HepG2 (cell line): ENCODE results near the gene CHKB. TPM values are rescaled to one million over a fixed set of nuclear protein-coding genes. Genes with fewer than 3 reads are reported as not detected.
A peak's percentile ranks its signal among the peaks of the same experiment; 100 is the strongest.

Experiments
- GATA4 ChIP-seq: sonication (generic); IDR thresholded peaks from 2 replicates; pipeline ENCODE4 v1.6.1; 2016; ENCODE audit warnings: antibody characterized with exemption, low read depth, borderline replicate concordance
- IRF2 ChIP-seq: IDR thresholded peaks from 2 replicates; pipeline ENCODE4 v1.6.1; 2018; ENCODE audit warnings: missing genetic modification reagents, missing compliant biosample characterization
- SETDB1 ChIP-seq: sonication (generic); formaldehyde crosslinking; IDR thresholded peaks from 2 replicates; pipeline ENCODE4 v1.5.1; 2020; ENCODE audit warnings: missing genetic modification reagents, mild to moderate bottlenecking, borderline replicate concordance
- SYNCRIP ChIP-seq: fragments of 200-400 bp; formaldehyde crosslinking; IDR thresholded peaks from 2 replicates; pipeline ENCODE4 v1.6.1; 2018; ENCODE audit warnings: mild to moderate bottlenecking, low read depth, low read length; ENCODE audit not compliant: insufficient read depth
- ZMAT3 ChIP-seq: sonication (generic); formaldehyde crosslinking; conservative IDR thresholded peaks from 2 replicates; pipeline ENCODE4 v1.7.0; 2021; ENCODE audit warnings: missing genetic modification reagents
- ZNF143 ChIP-seq: sonication (generic); formaldehyde crosslinking; IDR thresholded peaks from 2 replicates; pipeline ENCODE4 v1.4.0; 2020; ENCODE audit warnings: missing genetic modification reagents
- ZNF260 ChIP-seq: sonication (generic); formaldehyde crosslinking; IDR thresholded peaks from 2 replicates; pipeline ENCODE4 v1.4.0; 2020; ENCODE audit warnings: missing genetic modification reagents, low read depth, mild to moderate bottlenecking, borderline replicate concordance
- ZNF30 ChIP-seq: sonication (generic); formaldehyde crosslinking; IDR thresholded peaks from 2 replicates; pipeline ENCODE4 v1.5.0; 2020; ENCODE audit warnings: mild to moderate bottlenecking, missing genetic modification reagents
- ZNF407 ChIP-seq: sonication (generic); formaldehyde crosslinking; IDR thresholded peaks from one replicate; pipeline ENCODE4 v1.5.1; 2020; ENCODE audit warnings: mild to moderate bottlenecking, missing genetic modification reagents; ENCODE audit errors: not compliant biosample characterization
- ZNF557 ChIP-seq: sonication (generic); formaldehyde crosslinking; IDR thresholded peaks from 2 replicates; pipeline ENCODE4 v1.4.0; 2020; ENCODE audit warnings: missing genetic modification reagents
- polyA plus RNA-seq, 8 experiments: library from polyadenylated mRNA; depleted of rRNA in 3 of 8; stranded (reverse) in 7 of 8; unstranded in 1 of 8; fragments of >200 nt; fragmentation: Illumina TruSeq in 4 of 8; extraction: Trizol in 4 of 8; gene quantifications; 2 replicates each; pipeline versions ENCODE4 v1.2.1 to v1.2.3, GENCODE V29; 2011 to 2016; ENCODE audit warnings: low read depth in 4 of 8, missing spikeins in 1 of 8, mixed read lengths in 1 of 8; ENCODE audit not compliant: insufficient read depth in 1 of 8
- total RNA-seq, 5 experiments: library from RNA; depleted of rRNA; stranded (reverse); fragments of >200 nt; fragmentation: Illumina TruSeq; extraction: Trizol; gene quantifications; 2 replicates each; pipeline ENCODE4 v1.2.3, GENCODE V29; 2016; ENCODE audit warnings: low read depth in 1 of 5
- TF ChIP-seq, protein P1 (sequence below), 2 experiments: fragments of 450-650 bp in 1 of 2; sonication (generic) in 1 of 2; formaldehyde crosslinking in 1 of 2; IDR thresholded peaks; 2 replicates each; pipeline versions ENCODE4 v1.6.1 to v1.8.0; 2016 to 2022; ENCODE audit warnings: antibody characterized with exemption in 1 of 2, mild to moderate bottlenecking in 1 of 2, missing genetic modification reagents in 1 of 2

Gene CHKB
- total and polyA plus RNA-seq, 2 of the 13 experiments (the other 11 are each of a cell fraction or from before 2014, with no cell fraction given) = 24.5 to 42.7 TPM

DNA sequence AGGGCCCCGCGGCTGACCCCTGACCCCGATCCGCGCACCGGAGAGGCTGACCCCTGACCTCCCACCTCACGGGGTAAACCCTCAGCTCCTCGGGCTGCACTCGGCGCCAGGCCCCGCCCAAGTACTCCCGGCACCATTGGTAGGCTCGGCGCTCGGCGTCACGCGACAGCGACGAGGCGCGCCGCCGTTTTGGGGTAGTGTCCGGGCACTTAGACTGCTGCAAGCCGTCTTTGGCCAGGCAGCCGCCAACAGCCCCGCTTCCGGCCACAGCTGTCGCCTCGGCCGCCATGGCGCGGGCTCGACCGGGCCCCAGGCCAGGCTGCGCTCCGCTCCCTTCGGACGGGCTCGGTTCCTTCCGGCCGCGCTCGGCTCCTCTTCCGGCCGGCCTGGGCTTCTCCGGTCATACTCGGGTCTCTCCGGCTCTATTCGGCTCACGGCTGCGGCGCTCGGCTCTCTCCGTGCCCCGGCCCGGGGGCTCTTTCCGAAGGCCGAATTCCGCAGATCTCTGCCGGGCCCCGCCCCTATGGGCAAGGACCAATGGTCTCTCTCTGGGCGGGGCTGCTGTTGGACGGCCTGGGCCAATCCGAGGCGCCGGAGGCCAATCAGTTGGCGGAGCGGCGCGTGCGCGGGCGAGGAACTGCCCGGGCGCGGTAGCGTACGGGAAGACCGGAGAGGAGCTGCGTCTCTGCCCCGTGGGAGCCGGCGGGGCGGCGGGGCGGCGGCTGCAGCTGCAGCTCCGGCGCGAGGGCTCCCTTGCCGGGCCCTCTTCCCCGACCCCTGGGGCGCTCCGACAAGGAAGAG is at the start of gene CHKB (continued):
- TF ChIP-seq, protein P1, sequence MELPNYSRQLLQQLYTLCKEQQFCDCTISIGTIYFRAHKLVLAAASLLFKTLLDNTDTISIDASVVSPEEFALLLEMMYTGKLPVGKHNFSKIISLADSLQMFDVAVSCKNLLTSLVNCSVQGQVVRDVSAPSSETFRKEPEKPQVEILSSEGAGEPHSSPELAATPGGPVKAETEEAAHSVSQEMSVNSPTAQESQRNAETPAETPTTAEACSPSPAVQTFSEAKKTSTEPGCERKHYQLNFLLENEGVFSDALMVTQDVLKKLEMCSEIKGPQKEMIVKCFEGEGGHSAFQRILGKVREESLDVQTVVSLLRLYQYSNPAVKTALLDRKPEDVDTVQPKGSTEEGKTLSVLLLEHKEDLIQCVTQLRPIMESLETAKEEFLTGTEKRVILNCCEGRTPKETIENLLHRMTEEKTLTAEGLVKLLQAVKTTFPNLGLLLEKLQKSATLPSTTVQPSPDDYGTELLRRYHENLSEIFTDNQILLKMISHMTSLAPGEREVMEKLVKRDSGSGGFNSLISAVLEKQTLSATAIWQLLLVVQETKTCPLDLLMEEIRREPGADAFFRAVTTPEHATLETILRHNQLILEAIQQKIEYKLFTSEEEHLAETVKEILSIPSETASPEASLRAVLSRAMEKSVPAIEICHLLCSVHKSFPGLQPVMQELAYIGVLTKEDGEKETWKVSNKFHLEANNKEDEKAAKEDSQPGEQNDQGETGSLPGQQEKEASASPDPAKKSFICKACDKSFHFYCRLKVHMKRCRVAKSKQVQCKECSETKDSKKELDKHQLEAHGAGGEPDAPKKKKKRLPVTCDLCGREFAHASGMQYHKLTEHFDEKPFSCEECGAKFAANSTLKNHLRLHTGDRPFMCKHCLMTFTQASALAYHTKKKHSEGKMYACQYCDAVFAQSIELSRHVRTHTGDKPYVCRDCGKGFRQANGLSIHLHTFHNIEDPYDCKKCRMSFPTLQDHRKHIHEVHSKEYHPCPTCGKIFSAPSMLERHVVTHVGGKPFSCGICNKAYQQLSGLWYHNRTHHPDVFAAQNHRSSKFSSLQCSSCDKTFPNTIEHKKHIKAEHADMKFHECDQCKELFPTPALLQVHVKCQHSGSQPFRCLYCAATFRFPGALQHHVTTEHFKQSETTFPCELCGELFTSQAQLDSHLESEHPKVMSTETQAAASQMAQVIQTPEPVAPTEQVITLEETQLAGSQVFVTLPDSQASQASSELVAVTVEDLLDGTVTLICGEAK (IDR thresholded peaks at IDR 0.05) = no peak
- TF ChIP-seq, protein P1 (CRISPR knock-in tag; IDR thresholded peaks at IDR 0.05) = peak; percentile 20; the same call in 1 of the 2 replicates
- TF ChIP-seq ZNF407 (CRISPR knock-in tag) = no peak
- TF ChIP-seq ZNF143 (CRISPR knock-in tag) = no peak; the same call in 1 of the 2 replicates
- TF ChIP-seq ZNF260 (CRISPR knock-in tag) = no peak
- peak; percentile 71; the same call in 1 of the 2 replicates for TF ChIP-seq GATA4
- 0 out of 2 replicates have a peak, but pooled peaks have one; percentile 8 for TF ChIP-seq IRF2 (CRISPR knock-in tag)
- no peak for TF ChIP-seq ZNF557 (CRISPR knock-in tag)
- peak; percentile 76 for TF ChIP-seq ZMAT3 (CRISPR knock-in tag)
- TF ChIP-seq ZNF30 = no peak
- TF ChIP-seq SYNCRIP = no peak
- no peak for TF ChIP-seq SETDB1
